CD4-positive, alpha-beta T cell treated with Interleukin-6 at 100 ng/mL for 8 hours (primary cell): ENCODE data around the gene FCSK.
"Not testable (repeated sequence)": the region's sequence is repeated elsewhere in the genome, so short reads cannot be mapped to it uniquely, and the experiment has no call there.

Experiments
- DNase-seq: peaks from one replicate; pipeline ENCODE4 v3.0.0-alpha.2; 2020; ENCODE audit warnings: mixed read lengths, low spot score

FCSK gene

DNA sequence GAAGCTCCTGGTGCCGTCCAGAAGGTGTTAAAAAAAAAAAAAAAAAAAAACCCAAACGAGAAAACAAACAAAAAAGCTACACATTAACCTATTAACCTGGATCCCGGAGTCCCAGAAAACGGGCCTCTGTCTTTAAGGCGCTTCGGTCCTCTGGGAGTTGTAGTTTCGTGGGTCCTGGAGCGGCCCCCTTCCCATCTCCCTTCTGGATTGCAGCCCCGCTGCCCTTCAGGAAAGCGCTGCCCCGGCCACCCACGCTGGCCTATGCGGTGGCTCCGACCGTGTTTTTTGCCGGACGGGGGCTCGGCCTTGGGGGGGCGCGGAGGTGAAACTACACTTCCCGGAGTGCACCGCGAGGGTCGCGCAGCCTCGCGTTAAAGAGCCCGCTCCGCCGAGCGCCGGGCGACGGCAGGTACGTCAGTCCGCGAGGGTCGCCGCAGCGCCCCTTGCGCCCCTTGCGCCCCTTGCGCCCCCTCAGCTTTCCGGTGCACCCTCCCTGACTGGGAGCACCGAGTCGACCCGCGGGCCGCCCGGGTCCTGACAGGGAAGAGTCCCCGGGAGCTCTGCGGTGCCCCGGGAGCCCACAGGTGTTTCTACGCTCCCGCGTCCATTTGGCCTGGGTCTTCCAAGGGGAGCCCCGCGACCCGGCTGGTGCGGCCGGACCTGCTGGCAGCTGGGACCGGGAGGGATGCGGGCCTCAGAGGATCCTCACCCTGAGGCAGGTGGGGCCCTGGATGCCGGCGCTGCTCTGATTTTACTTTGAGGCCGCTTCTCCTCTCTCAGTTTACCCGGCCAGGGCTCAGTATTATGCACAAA is at the start of gene FCSK:
Gene FCSK (plus strand): TSS at position 374 of the 813 bp plus-strand sequence. CDS start 8,596 bp downstream, outside the sequence.
- peak; percentile 50 for DNase-seq

DNA sequence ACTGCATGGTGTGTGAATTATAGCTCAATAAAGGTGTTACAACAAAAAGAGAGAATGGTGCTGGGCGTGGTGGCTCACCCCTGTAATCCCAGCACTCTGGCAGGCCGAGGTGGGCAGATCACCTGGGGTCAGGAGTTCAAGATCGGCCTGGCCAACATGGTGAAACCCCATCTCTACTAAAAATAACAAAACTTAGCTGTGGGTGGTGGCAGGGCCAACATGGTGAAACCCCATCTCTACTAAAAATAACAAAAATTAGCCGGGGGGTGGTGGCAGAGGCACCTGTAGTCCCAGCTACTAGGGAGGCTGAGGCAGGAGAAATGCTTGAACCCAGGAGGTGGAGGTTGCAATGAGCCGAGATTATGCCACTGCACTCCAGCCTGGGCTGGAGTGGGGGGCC is 48.3 kb upstream of the FCSK start:
- not testable (repeated sequence) for DNase-seq

DNA sequence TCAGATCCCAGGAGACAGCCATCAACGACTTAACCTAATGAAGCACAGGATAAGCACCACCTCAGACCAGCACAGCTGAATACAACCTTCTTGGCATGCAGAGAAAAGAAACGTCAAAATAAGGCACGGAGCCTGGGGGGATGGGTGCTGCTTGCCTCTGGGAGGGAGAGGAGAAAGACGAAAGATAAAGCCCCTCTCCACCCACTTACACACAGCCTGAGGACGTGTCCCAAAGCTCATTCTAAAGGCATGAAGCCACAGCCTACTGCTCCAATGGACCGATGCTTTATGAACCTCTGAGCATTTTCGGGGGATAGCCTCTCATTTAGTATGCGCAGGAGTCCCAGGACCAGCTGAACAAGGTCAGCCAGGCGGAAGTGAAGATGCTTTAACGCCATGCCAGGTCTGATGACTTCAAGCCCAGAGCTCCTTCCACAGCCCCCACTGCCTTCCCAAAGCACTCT is 46.6 kb upstream of the FCSK start:
- DNase-seq: no peak

DNA sequence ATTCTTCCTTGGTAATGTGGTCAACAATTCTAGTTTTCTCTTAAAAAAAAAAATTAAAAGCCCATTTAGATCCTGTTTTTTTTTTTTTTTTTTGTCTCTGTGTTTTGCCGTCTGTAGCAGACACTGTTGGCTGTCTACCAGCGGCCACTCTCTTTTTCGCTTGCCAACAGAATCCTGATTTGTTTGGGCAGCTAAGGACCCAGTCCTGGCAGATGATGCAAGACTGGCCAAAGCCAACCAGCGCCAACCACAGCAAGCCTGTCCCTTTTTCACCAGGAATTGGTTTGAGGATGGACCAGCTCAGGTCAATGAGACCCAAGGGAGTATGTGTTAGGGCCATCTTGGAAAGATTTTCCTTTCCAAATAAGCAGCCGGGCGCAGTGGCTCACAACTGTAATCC is 43.7 kb upstream of the FCSK start:
- DNase-seq: no peak

DNA sequence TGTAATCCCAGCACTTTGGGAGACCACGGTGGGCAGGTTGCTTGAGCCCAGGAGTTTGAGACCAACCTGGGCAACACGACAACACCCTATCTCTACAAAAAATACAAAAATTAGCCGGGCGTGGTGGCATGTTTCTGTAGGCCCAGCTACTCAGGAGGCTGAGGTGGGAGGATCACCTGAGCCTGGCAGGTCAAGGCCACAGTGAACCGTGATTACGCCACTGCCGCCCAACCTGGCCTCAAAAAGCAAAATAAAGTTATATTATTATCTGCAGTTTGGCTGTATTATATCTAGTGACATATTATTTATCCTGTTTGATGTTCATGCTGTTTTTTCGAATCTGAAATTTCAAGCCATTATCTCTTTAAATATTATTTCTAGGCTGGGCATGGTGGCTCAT is 42.0 kb upstream of the FCSK start:
- DNase-seq: no peak

DNA sequence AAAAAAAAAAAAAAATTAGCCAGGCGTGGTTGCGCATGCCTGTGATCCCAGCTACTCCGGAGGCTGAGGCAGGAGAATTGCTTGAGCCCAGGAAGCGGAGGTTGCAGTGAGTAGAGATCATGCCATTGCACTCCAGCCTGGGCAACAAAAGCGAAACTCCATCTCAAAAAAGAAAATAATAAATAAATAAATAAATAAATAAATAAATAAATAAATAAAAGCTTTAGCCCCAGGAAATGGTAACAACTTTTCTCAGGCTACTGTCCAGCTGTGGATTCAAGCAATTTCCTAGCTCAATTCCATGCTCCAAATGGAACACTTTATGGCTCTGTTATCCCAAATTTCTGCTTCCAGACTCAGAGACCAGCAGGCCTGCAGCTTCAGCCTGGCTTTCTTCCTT is 40.8 kb upstream of the FCSK start:
- not testable (repeated sequence) for DNase-seq

DNA sequence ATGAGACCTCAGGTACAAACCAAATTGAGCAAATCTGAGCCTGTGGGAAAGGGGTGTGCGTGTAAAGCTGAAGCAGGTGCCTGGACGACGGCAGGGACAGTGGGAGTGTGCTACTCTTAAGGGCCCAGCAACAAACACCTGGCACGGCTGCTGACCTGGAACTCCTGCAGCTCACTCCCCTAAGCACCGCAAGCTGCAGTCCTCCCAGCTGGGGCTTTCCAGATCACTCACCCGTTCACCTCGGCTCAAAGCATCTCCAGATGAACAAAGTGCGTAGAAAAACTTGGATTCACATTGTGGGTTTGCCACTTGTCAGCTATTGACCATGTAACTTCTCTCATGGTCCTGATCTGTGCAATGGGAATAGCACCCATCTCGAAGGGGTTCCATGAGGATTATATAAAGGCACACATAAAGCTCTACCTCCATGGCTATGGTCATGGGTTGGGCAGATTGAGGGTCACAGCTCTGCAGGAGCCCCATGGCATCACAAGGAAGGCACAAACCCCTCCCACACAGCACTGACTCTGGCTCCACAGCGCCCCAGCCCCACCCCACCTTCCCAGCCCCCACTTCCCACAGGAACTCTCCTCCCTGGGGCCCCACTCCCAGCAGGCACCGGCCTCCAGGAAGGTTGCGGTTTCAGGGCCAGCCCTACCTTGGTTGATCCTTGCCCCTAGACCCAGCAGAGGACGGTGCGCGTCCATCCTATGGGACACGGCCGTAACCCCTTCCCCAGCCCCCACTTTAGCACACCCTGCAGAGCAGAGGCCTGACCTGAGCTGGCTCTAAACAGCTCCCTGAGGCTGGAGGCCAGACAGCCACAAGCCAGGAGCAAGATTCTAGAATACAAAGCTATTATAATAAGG is 37.4 kb upstream of the FCSK start:
- DNase-seq: no peak

DNA sequence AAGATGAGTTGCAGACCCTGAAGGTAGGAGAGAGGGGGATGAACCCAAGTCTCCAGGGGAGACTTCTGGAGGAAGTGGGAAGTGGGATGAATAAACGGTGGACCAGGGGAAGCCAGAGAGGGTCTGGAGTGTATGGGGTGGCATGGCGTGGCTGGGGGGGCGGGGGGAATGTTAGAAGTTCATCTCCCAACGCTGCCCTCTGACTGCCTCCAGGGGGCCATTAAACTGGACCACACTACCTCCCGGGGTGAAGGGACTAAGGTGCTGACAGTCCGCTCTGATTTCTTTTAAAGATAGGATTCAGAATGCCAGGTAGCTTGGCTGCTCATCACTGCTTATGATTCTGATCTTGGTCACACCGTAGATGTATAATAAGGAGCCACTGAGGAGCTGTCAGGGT is 36.7 kb upstream of the FCSK start:
- DNase-seq: no peak

DNA sequence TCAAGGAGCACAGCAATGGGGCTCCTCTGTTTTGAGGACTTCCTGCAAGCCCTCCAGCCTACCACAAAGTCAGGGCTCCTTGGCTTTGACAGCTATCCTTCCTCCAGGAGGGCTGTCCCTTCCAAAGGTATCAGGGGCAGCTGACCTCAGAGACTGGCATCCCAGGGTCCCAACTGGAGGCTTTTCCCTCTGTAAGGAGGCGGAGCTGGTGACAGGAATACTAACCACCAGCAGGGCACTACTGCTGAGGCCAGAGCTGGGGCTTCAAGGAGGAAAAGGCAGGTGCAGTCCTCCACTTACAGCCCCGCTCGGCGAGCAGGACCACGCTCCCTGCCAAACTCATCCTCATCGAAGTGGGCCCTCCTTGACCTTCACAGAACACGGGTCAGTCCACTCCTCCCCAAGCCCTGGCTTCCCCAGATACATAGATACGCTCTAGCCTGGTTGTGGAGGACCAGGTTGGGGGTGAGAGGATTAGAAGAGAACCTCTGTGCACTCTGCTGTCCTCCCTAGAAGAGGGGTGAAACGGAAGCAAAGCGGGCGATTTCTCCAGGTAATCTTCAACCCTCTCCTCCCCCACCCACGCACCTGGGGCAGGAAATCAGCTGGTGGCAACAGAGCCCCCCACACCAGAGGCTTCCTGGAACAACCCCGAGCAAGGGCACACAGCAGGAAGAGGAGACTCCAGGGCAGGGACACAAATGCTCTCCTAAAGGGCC is 36.0 kb upstream of the FCSK start:
- DNase-seq: no peak

DNA sequence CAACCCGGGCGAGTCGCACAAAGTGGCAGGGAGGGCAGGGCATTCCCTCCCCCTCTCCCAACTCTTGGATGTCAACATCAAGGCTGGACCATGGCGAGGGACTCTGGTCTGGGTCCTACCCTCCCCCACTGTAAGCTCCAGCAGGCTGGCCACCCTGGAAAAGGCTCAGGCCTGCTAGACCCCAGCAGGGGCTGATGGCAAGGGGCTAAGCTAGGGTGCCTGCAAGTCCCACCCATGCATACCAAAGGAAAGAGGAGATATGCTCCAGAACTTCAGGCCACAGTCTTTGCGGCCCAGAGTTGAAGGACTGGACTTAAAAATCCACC is 35.4 kb upstream of the FCSK start:
- no peak for DNase-seq

DNA sequence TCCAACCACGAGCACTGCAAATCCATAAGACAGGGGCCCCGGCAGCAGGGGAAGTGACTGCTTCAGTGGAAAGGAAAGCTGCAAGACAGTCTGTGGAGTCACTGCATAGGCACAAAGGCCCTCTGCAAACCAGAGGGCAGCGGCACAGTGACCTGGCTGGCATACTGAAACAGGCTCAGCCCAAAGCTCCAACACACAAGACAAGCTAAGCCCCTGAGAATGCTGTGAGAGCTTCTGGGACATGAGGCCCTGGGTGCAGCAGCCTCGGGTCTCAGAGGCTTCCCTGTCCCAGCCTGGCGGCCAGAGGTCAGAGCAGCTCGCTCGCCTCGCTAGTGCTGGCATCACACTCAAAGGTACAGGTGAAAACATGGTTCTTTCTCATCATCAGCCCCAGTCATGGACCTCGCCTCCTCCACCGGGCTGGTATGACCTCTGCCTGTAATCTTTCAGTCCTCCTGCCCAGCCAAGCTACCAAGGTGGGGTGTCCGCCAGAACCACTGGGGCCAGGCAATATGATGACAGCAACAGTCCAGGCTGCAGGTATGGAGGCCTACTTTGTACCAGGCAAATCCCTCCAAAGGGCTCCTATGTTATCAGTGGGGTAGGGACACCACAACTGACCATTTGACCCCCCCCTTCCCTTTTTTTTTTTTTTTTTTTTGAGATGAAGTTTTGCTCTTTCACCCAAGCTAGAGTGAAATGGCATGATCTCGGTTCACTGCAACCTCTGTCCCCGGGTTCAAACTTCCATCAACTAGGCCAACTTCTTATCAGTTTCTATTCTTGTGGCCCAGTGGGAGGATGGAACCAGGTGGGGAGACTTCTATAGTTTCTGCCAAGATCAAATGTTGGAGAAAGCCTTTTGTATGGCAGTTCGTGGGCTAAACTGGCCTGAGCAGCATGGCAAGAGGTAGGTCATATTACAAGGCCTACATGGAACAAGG is 34.7 kb upstream of the FCSK start:
- no peak for DNase-seq

DNA sequence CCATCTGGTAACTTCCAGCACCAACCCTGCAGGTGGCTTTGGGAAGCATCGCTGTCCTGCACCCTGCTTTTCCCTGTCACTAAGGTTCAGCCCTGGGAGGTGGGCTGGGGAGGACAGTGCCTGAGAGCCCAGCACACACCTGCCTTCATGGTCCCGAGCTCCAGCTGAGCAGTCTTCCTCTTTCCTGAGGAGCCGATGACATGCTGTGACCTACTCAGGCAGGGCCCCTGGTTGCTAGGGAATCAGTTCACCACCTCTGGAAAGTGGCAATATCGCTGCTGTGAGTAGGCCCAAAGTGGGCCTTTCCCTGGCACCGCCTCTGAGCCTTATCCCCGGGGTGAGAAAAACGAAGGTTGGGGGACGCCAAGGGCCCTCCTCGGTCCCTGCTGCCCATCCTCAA is 33.4 kb upstream of the FCSK start:
- DNase-seq: no peak

DNA sequence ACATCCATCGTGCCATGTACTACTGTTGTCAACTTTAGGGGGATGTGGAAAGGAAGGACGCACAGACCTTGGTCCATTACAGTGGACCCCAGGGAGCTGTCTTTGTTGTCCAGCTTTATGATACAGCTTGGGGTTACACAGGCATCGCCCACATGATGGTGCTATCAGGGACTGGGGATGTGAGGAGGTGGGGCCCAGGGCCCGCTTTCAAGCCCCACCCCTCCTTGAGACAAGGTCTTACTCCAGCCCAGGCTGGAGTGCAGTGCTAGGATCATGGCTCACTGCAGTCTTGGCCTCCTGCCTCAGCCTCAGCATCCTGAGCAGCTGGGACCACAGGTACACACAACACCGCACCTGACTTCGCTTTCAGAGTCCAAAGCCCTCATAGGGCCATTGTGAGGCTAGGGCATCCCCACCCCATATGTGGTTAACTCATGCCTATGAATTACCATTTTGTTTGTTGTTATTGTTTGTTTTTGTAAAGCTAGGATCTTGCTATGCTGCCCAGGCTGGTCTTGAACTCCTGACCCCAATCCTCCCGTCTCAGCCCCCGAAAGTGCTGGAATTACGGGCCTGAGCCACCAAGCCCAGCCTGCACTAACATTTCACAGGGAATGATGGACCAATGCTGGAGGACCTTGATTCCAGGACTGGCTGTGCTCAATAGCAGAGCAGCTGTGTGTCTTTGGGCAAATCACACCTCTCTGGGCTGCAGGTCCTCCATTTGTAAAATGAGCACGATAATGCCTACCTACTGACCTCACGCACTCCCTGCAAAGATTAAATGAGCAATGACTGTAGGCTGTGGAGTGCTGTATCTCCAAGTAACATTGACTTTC is 32.7 kb upstream of the FCSK start:
- no peak for DNase-seq

DNA sequence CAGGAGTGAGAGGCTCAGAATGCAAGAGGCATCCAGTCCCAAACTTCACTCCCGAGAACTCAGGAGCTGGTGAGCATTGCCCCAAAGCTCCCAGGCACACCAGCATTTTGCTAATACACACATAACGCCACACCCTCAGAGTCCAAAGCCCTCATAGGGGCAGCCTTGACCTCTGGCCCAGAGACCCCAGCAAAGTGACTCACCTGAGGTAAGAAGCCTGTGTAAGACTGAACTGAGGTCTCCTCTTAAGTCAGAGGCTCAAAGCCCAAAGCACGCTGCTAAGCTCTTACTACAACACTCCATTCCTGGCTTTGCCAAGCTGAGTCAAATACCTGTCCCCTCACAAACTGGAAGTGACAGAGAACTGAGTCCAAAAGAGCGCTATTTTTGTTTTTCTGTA is 31.9 kb upstream of the FCSK start:
- no peak for DNase-seq

DNA sequence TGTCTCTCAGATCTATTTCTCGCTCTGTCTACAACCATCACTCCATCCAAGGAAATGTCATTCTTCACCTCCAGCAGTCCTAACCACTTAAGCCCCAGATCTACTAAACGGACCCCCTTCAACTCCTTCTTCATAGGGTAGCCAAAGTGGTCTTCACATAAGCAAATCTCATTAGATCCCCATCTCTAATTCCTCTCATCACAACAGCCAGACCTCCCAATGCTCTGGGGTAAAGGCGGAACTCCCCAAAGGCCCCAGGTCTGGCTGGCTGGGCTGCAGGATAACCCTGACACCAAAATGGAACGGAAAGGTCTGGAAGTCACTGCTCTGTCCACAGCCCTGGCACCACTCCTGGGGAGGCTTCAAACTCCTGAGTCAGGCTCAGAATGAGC is 26.6 kb upstream of the FCSK start:
- DNase-seq: no peak

DNA sequence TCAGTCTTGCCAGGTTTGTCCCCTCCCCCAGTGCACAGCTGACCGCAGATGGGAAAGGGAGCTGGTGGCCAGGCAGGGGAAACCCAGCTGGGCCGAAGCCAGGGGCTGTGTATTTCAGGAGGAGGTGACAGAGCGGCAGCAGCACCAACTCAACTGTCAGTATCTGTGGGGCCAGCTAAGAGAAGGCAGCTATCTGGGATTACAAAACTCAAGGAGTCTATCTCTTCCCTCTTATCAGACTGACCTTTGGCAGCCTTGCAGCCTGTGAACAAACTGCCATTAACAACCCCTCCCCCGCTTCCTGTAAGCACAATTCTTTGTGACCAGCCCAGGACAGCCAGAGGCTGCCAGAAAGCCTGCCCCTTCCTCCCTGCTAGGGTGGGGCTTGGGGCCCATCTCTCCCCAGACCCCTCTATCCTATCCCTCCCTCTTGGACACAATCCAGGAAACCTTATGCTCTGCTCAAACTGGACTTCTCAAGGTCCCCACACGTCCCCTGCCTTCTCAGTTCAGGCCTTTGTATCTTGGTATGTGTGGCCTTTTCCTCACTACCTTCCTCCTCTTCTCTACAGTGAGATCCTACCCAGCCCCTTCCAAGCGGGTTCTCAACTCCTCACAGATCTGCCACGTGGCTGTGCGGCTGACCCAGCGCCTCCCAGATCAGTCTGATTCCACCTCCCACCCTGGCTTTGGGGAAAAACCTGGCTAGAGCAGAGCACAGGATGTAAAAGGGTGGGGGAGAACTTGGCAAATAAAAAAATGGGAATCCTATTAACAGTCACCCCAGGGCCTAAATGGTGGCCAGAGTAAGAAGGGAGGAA is 26.0 kb upstream of the FCSK start:
- DNase-seq: peak; percentile 20

DNA sequence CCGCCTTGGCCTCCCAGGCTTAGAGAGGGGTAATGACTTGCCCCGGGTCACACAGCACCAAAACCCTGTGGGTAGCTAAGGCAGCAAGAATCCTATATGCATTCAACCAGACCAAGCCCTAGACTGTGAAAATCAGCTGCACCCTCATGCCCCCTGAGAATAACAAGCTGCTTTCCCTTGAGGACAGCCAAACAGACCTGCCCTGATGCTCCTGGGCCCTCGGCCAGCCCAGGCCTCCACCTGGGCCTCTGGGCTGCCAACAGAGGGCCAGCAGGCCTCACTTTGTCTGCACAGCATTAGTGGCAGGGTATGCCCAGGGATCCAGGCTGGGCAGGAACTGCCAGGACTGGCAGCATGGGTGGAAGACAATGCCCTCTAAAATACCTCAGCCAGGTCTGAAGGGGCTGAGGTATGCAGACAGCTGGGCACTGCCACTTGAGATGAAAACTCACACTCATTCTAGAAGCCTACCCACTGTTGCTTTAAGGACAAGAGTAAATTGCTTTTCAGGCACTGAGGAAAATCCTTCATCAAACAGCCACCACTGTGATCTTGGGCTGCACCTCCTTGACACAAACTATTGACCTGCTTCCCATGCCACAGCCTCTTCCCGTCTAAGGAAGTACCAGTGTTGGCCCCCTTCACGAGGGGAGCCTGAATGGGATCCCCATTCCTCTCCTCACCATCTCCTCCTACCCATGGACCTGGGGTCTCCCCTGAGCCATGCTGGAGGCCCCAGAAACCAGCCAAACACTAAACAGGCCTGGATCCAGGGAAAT is 24.3 kb upstream of the FCSK start:
- DNase-seq: no peak

DNA sequence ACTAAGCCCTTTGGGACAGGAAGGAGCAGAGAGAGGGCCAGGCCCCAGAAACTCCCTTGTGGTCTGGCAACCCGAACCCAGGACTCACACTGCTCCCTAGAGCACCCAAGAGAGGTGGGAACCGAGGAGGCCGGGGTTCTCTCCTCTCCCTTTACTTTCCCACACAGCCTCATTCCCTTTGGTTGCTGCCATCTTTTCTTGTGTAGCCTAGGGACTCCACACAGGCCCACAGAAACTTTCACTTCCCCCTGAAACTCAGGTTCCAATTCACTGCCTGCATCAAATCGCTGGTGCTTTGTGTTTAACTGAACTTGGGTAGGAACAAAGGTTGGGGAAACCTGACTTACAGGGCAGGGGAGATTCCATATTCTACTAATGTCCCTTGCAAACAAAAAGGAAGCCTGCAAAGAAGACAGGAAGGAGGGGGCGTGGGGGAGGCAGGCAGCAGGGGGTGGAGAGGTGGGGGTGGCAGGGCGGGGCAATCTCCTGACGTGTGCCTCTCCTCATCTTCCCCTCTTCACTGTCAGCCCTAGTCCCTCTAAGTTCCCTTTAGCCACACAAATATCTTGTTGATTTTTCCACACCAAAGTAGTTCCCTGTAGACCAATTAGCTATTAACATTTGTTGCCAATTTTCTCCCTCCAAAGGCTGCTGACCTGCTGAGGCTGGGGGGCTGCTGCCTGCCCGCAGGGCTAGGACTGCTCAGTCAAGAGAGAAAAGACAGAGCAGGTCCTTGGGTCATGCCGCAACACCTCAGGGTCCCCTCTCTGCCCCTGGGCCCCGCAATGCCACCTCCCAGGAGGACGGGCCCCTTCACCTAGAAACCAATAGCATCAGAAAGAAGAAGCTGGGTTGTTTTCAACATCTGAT is 23.5 kb upstream of the FCSK start:
- DNase-seq: peak; percentile 65
